ENCODE data around the gene SIRT6. TPM values are rescaled to one million over a fixed set of nuclear protein-coding genes. Genes with fewer than 3 reads are reported as not detected.

The SIRT6 gene
- total RNA-seq, 1 donor from 2014 or later: 34.8 TPM

- H3K36me3 Mint-ChIP-seq (ENCODE audit: low read depth): no peaks in the 10 kb centered on the region
- peaks cover 19% of the 10 kb centered on the region for H3K27me3 Mint-ChIP-seq (ENCODE audit: low read depth)
- H3K27ac Mint-ChIP-seq (ENCODE audit: unreplicated experiment): no peak overlapping the region
- no peaks in the 10 kb centered on the region for H3K9me3 Mint-ChIP-seq
- H3K4me3 Mint-ChIP-seq: no peak overlapping the region
- TF ChIP-seq CTCF (conservative IDR thresholded peaks at IDR 0.05): no peak
- peaks cover 4% of the 10 kb centered on the region for H3K4me1 Mint-ChIP-seq
- DNase-seq (ENCODE audit: low read depth, low spot score): no peak
These were observed 7.3 kb downstream of the SIRT6 start for GRCh38 chr19:4174895-4175668.

- TF ChIP-seq CTCF (conservative IDR thresholded peaks at IDR 0.05): no peak
- H3K27ac Mint-ChIP-seq (ENCODE audit: unreplicated experiment): no peak overlapping the region
- no peak overlapping the region for H3K4me3 Mint-ChIP-seq
- DNase-seq (ENCODE audit: low read depth, low spot score): no peak
- H3K4me1 Mint-ChIP-seq: peaks cover 2% of the 10 kb centered on the region
- no peaks in the 10 kb centered on the region for H3K9me3 Mint-ChIP-seq
- H3K27me3 Mint-ChIP-seq (ENCODE audit: low read depth): peaks cover 22% of the 10 kb centered on the region
- H3K36me3 Mint-ChIP-seq (ENCODE audit: low read depth): no peaks in the 10 kb centered on the region
These were observed 8.0 kb downstream of the SIRT6 start for GRCh38 chr19:4174213-4174894.

GRCh38 chr19:4173479-4174212, 8.7 kb downstream of the SIRT6 start:
- no peaks in the 10 kb centered on the region for H3K9me3 Mint-ChIP-seq
- no peak for TF ChIP-seq CTCF (conservative IDR thresholded peaks at IDR 0.05)

GRCh38 chr19:4172861-4173473, 9.4 kb downstream of the SIRT6 start:
- H3K27me3 Mint-ChIP-seq (ENCODE audit: low read depth): peaks cover 34% of the 10 kb centered on the region

More at GRCh38 chr19:4173479-4174212, 8.7 kb downstream of the SIRT6 start:
- Mint-ChIP-seq H3K27me3 (ENCODE audit: low read depth) (peaks cover 28% of the 10 kb centered on the region), H3K4me1 (no peaks in the 10 kb centered on the region), H3K27ac (ENCODE audit: unreplicated experiment) (no peak overlapping the region), H3K4me3 (no peak overlapping the region), H3K36me3 (ENCODE audit: low read depth) (no peaks in the 10 kb centered on the region)
- no peak for DNase-seq (ENCODE audit: low read depth, low spot score)

More at GRCh38 chr19:4172861-4173473, 9.4 kb downstream of the SIRT6 start:
- TF ChIP-seq CTCF (conservative IDR thresholded peaks at IDR 0.05): no peak
- Mint-ChIP-seq H3K4me3 (no peak overlapping the region), H3K27ac (ENCODE audit: unreplicated experiment) (no peak overlapping the region), H3K4me1 (no peaks in the 10 kb centered on the region), H3K9me3 (no peaks in the 10 kb centered on the region), H3K36me3 (ENCODE audit: low read depth) (no peaks in the 10 kb centered on the region)
- DNase-seq (ENCODE audit: low read depth, low spot score): peak; percentile 82

All from neural crest cell (in vitro differentiated cells).